Upper lobe of left lung (tissue), 6 donors: Measurements from ENCODE around the gene GRK5. TPM values are rescaled to one million over a fixed set of nuclear protein-coding genes. Genes with fewer than 3 reads are reported as not detected.

Experiments used
- ATAC-seq, 2 donors: fragments of 200-7000 bp; cut with Tn5 transposase; one replicate each; pipeline ENCODE4 v1.9.1; 2022; ENCODE audit warnings: mild to moderate bottlenecking in 2 of 2, moderate library complexity in 2 of 2; ENCODE audit not compliant: low FRiP score in 2 of 2
- DNase-seq, 2 donors: peaks; one replicate each; pipeline ENCODE4 v3.0.0-alpha.2; 2019 to 2020
- H3K27ac ChIP-seq, 4 donors: fragments of 200-600 bp; sonication (generic); one replicate each; pipeline ENCODE4 v1.5.1; 2016 to 2019
- H3K27me3 ChIP-seq, 4 donors: fragments of 200-600 bp; sonication (generic); one replicate each; pipeline ENCODE4 v1.5.1; 2017 to 2019
- H3K36me3 ChIP-seq, 4 donors: fragments of 200-600 bp; sonication (generic); one replicate each; pipeline ENCODE4 v1.5.1; 2016 to 2019
- H3K4me1 ChIP-seq, 4 donors: fragments of 200-600 bp; sonication (generic); one replicate each; pipeline ENCODE4 v1.5.1; 2018 to 2019
- H3K4me3 ChIP-seq, 4 donors: fragments of 200-600 bp; sonication (generic); one replicate each; pipeline ENCODE4 v1.5.1; 2017 to 2019; ENCODE audit warnings: mild to moderate bottlenecking in 2 of 4, moderate library complexity in 1 of 4
- H3K9me3 ChIP-seq, 4 donors: fragments of 200-600 bp; sonication (generic); one replicate each; pipeline ENCODE4 v1.5.1; 2018 to 2019
- CTCF ChIP-seq, 6 experiments: fragments of 450-650 bp in 4 of 6; fragments of 200-600 bp in 2 of 6; sonication (generic) in 2 of 6; IDR thresholded peaks; one replicate each; pipeline ENCODE4 v1.5.1; 2016 to 2019; ENCODE audit warnings: antibody characterized with exemption in 6 of 6
- EP300 ChIP-seq, 4 donors: sonication (generic); formaldehyde crosslinking; IDR thresholded peaks; one replicate each; pipeline ENCODE4 v1.5.1; 2017; ENCODE audit warnings: antibody characterized with exemption in 4 of 4, control low read depth in 2 of 4
- POLR2A ChIP-seq, 4 donors: fragments of 450-650 bp; IDR thresholded peaks; one replicate each; pipeline ENCODE4 v1.5.1; 2016 to 2017; ENCODE audit warnings: antibody characterized with exemption in 4 of 4, mild to moderate bottlenecking in 2 of 4
- POLR2AphosphoS5 ChIP-seq, 2 donors: sonication (generic); formaldehyde crosslinking; IDR thresholded peaks; one replicate each; pipeline ENCODE4 v1.5.1; 2017; ENCODE audit warnings: antibody characterized with exemption in 2 of 2
- WGBS, 2 donors: methylation state at CpG; one replicate each; pipeline ENCODE4 v1.1.5; 2017 to 2018; 5-methylcytosine and 5-hydroxymethylcytosine counted together
- total RNA-seq, 6 donors: library from RNA; depleted of rRNA in 4 of 6; stranded (reverse); fragments of >200 nt in 4 of 6; gene quantifications; one replicate each; pipeline versions ENCODE4 v1.1.0 to v1.2.1, GENCODE V29; 2016 to 2021
- donor health status: DM: no; HTN: no; CAD: no; lungs with moderate emphysema.
- donor health status: DM: no; HTN: yes; CAD: no; lungs with severe emphysema.

Gene GRK5
- total RNA-seq, 6 donors from 2014 or later, result 38.6 to 80.9 (median 61.1) TPM

DNA sequence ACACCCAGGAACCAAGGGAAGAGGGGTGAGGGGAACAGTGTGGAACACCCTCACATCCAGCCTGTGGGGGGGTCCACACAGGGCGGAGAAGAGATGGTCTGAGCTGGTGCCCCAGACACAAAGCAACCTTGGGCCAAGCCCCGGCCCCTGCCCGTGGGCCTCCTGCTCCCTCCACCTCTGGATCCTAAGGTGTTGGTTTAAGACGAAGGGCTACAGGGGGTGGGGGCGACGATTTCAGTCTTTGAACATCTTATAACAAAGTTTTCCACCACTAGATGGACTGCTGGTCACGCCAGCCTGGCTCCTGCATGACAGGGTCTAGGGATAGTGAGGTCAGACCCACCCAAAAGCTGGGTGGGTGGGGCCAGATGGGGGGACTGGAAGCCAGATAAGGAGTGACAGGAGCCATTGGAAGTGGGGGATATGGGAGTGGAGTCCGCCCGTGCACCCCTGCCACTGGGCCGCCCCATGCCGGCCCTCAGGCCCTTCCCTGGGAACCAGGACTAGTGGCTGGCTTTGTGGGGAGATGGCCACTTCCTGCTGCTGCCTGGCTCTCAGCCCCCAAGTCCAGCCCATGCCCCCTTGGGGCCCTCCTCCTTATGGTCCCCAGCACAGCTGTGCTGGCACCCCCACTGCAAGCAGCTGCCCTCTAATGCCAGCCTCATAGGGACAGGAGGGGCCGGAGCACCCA is 236.7 kb downstream of the GRK5 start:
- no peak overlapping the region for H3K4me3 ChIP-seq
- no peaks in the 10 kb centered on the region for H3K9me3 ChIP-seq
- 90 to 94% methylated on average over 11 of the region's 12 CpGs for WGBS, 2 donors
- H3K27ac ChIP-seq, result peak overlapping the region in 2 of 4 donors; percentile 60 to 61
- H3K27me3 ChIP-seq, result no peaks in the 10 kb centered on the region
- TF ChIP-seq EP300 (IDR thresholded peaks at IDR 0.05) (no peak), POLR2AphosphoS5 (IDR thresholded peaks at IDR 0.05) (no peak), CTCF (IDR thresholded peaks at IDR 0.05) (no peak), POLR2A (IDR thresholded peaks at IDR 0.05) (no peak)
- peaks cover 0 to 83% (median 35%) of the 10 kb centered on the region in 4 donors for H3K36me3 ChIP-seq
- peaks cover 0 to 14% (median 11%) of the 10 kb centered on the region in 4 donors for H3K4me1 ChIP-seq
- peak in 1 of 2 donors; percentile 61 for DNase-seq
- ATAC-seq, result no peak

GRCh38 chr10:119444866-119445265 is 237.5 kb downstream of the GRK5 start:
- Histone ChIP-seq H3K9me3 (no peaks in the 10 kb centered on the region), H3K4me1 (peaks cover 0 to 14% (median 10%) of the 10 kb centered on the region in 4 donors), H3K27me3 (no peaks in the 10 kb centered on the region), H3K36me3 (peaks cover 0 to 83% (median 38%) of the 10 kb centered on the region in 4 donors), H3K27ac (peak overlapping the region in 3 of 4 donors; percentile 15 to 60 (median 27)), H3K4me3 (no peak overlapping the region)
- ATAC-seq (no peak), DNase-seq (peak in 1 of 2 donors; percentile 55)
- 73 to 75% methylated on average over 7 to 10 of the region's 10 CpGs for WGBS, 2 donors
- TF ChIP-seq POLR2AphosphoS5 (IDR thresholded peaks at IDR 0.05), result no peak
- no peak for TF ChIP-seq CTCF (IDR thresholded peaks at IDR 0.05)
- no peak for TF ChIP-seq POLR2A (IDR thresholded peaks at IDR 0.05)
- no peak for TF ChIP-seq EP300 (IDR thresholded peaks at IDR 0.05)

GRCh38 chr10:119445311-119445934 is 238.1 kb downstream of the GRK5 start:
- peak in 1 of 2 donors; percentile 87 for DNase-seq
- TF ChIP-seq POLR2A (IDR thresholded peaks at IDR 0.05) (no peak), CTCF (IDR thresholded peaks at IDR 0.05) (peak; percentile 86 to 98 (median 92)), POLR2AphosphoS5 (IDR thresholded peaks at IDR 0.05) (no peak), EP300 (IDR thresholded peaks at IDR 0.05) (no peak)
- 23 to 34% methylated on average over 7 to 10 of the region's 10 CpGs for WGBS, 2 donors
- H3K27ac ChIP-seq, result peak overlapping the region in 3 of 4 donors; percentile 26 to 60 (median 40)
- no peak overlapping the region for H3K4me3 ChIP-seq
- H3K36me3 ChIP-seq, result peaks cover 0 to 85% (median 40%) of the 10 kb centered on the region in 4 donors
- peaks cover 0 to 14% (median 12%) of the 10 kb centered on the region in 4 donors for H3K4me1 ChIP-seq
- no peaks in the 10 kb centered on the region for H3K9me3 ChIP-seq
- peak; percentile 65 to 80 for ATAC-seq
- H3K27me3 ChIP-seq, result no peaks in the 10 kb centered on the region

DNA sequence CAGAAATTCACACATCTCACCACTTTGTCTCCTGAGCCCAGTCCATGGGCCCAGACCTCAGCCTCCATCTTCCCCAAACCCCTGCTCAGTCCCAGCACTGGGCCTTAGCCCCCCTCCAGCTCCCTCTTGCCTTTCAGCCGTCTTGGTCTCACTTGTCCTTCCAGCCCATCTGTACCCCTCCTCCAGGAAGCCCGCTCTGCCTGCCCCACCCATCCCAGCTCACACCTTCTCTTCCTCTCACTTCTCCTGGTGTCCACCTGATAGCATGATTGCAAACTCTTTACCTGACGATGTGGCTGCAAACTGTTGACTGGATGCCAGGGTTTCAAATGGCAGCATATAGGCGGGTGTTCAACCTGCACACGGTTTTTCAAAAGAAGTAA is 238.6 kb downstream of the GRK5 start:
- peaks cover 0 to 12% (median 9%) of the 10 kb centered on the region in 4 donors for H3K4me1 ChIP-seq
- 81 to 92% methylated on average over 5 of the region's 5 CpGs for WGBS, 2 donors
- H3K9me3 ChIP-seq, result no peaks in the 10 kb centered on the region
- peak overlapping the region in 2 of 4 donors; percentile 26 to 40 for H3K27ac ChIP-seq
- H3K36me3 ChIP-seq, result peaks cover 0 to 87% (median 40%) of the 10 kb centered on the region in 4 donors
- no peak for DNase-seq
- no peak for ATAC-seq
- TF ChIP-seq EP300 (IDR thresholded peaks at IDR 0.05) (no peak), CTCF (IDR thresholded peaks at IDR 0.05) (no peak), POLR2A (IDR thresholded peaks at IDR 0.05) (no peak), POLR2AphosphoS5 (IDR thresholded peaks at IDR 0.05) (no peak)
- H3K27me3 ChIP-seq, result no peaks in the 10 kb centered on the region
- H3K4me3 ChIP-seq, result no peak overlapping the region
